D721Med (cell line): ENCODE data around the gene REPS1.

Experiments
- DNase-seq: peaks from one replicate; pipeline ENCODE4 v3.0.0; 2011; ENCODE audit warnings: low spot score; ENCODE audit not compliant: insufficient read length
- FAIRE-seq: peaks from 2 replicates; lab custom pipeline; 2011; peaks lifted over from hg19 to GRCh38; lab: Jason Lieb, UNC
- CTCF ChIP-seq: IDR thresholded peaks from 2 replicates; pipeline ENCODE4 v1.5.1; 2012; ENCODE audit warnings: mild to moderate bottlenecking, control low read depth; ENCODE audit not compliant: insufficient read depth; ENCODE audit errors: missing control alignments

Gene REPS1

GRCh38 chr6:138926579-138926978 is 61.5 kb downstream of the REPS1 start:
- DNase-seq: no peak
- TF ChIP-seq CTCF: no peak
- FAIRE-seq: peak; percentile 51

DNA sequence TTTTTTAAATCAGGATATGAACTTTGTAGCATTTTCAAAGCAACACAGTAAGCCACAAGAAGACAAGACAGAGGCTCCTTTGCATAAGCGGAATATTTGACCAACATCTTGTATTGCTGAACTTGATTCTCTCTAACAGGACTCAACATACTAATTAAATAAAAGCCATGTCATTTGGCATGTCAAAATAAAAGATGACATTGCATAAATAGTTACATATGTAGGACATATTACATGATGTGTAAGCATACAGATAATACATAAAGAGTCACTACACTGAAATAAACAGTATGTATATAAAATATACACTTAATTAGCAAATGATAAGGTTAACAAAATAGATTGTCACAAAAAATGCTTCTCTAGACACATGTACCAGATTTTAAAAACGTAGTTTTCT is 62.2 kb downstream of the REPS1 start:
- DNase-seq (no peak), FAIRE-seq (no peak)
- no peak for TF ChIP-seq CTCF

DNA sequence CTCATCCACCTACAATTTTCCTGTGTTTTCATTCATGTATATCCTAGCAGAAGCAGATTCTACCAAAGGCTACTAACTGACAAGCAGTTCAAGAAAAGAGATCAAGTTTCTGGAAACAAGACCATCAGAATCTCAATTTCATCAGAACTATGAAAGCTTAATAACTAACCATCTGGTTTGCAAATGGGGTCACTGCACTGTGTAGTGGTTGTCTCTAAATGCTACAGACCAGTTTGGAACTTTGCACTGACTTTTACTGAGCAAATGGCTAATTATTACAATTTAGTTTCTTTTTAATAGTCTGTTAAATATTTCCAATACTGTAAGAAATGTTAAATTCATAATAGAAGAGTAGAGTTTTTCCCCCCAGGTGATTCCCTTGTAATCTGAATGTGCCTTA is 64.5 kb downstream of the REPS1 start:
- FAIRE-seq: no peak
- no peak for DNase-seq
- no peak for TF ChIP-seq CTCF

DNA sequence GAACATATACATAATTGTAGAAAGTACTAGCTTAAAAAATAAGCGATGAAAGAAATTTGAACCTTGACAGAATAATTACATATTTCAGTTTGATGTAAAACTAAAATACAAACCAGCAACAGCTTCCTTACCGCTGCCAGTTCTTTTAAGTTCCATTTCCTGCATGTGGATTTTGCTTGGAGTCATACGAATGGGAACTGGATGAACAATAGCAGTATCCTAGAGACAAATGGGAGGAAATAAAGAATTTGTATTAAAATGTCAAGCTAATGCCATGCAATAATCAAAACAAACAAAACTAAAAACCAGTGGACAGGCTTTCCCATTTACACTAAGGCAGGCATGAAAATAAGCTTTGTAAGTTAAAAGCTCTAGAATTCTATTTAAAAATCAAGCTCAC is 67.1 kb downstream of the REPS1 start:
- TF ChIP-seq CTCF: no peak
- DNase-seq: no peak
- no peak for FAIRE-seq

DNA sequence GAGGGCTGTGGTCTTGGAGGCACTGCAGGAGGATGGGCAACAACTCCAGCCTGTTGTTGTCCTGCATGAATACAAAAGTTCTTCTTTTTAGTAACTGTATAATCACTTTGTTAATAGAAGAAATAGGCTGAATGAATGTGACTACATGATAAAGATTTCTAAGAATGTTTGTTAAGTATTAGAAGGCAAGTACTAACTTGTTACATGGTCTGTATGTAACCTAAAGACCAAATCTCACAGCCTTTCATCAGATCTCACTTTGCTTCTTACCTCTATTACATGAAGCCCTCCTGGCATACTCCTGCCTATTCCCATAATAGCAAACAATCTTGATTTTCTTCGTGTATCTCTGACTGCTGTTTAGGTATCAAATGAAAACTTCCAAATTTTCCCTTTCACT is 73.4 kb downstream of the REPS1 start:
- TF ChIP-seq CTCF: no peak
- DNase-seq: no peak
- FAIRE-seq: no peak

DNA sequence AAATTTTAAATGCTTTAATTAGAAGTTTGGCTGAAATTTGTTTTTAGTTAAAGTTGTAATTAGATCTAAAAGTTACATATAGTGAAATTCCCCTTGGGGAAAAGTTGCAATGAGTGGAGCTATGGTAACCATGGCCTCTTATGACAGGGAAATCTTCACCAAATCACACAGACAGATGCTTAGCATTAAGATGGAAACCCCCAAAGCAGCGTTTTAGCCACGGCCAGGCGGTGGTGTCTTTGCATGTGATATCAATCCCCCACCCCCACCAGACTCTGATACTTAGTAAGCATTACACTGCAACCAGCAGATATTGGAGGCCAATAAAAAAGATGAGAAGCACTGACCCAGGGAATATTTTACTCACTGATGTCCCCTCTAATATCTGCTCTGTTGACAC is 75.7 kb downstream of the REPS1 start:
- DNase-seq: no peak
- TF ChIP-seq CTCF: no peak
- no peak for FAIRE-seq

- no peak for TF ChIP-seq CTCF
- FAIRE-seq: no peak
- DNase-seq: no peak
These were observed 78.1 kb downstream of the REPS1 start for GRCh38 chr6:138909975-138910374.
